Measurements from ENCODE around the gene RBM22.

RBM22 gene

DNA sequence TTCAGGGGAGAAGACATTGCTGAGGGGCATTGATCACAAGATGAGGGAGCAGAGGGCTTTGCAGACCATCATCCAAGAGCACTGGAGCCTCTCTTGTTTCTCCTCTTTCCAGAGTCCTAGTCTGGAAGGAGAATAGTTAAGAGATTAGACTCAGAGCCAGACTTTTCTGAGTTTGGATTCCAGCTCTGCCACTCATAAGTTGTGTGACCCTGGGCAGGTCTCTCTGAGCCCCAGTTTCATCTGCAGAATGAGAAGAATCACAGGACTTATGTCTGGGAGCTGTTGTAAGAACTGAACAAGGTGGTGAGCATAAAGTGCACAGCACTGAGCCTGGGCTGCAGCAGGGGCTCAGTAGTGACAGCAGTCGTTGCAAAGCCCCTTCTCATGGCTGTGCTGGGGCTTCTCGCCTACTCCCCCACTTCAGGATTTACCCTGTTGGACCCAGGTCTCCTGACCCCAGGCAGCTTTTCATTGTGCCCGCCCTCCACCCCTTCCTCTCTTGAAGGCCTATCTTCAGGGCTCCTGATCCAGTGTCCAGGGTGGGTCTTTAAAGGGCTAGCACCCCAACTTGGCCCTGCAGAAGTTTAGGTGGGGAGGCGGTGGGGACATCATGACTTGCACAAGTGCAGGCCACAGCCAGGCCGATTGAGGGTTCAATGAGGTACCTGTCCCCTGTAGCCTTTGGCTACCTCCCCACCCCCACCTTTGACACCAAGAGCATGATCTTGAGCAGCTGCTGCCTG is 58.9 kb downstream of the RBM22 start:
- DNase-seq (ENCODE audit: low read depth): no peak
- TF ChIP-seq, protein P1, sequence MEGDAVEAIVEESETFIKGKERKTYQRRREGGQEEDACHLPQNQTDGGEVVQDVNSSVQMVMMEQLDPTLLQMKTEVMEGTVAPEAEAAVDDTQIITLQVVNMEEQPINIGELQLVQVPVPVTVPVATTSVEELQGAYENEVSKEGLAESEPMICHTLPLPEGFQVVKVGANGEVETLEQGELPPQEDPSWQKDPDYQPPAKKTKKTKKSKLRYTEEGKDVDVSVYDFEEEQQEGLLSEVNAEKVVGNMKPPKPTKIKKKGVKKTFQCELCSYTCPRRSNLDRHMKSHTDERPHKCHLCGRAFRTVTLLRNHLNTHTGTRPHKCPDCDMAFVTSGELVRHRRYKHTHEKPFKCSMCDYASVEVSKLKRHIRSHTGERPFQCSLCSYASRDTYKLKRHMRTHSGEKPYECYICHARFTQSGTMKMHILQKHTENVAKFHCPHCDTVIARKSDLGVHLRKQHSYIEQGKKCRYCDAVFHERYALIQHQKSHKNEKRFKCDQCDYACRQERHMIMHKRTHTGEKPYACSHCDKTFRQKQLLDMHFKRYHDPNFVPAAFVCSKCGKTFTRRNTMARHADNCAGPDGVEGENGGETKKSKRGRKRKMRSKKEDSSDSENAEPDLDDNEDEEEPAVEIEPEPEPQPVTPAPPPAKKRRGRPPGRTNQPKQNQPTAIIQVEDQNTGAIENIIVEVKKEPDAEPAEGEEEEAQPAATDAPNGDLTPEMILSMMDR (IDR thresholded peaks at IDR 0.05; ENCODE audit: control insufficient read depth, extremely low read depth, insufficient read depth): no peak
- H3K4me3 ChIP-seq (ENCODE audit: low read depth, low read length): no peak overlapping the region

DNA sequence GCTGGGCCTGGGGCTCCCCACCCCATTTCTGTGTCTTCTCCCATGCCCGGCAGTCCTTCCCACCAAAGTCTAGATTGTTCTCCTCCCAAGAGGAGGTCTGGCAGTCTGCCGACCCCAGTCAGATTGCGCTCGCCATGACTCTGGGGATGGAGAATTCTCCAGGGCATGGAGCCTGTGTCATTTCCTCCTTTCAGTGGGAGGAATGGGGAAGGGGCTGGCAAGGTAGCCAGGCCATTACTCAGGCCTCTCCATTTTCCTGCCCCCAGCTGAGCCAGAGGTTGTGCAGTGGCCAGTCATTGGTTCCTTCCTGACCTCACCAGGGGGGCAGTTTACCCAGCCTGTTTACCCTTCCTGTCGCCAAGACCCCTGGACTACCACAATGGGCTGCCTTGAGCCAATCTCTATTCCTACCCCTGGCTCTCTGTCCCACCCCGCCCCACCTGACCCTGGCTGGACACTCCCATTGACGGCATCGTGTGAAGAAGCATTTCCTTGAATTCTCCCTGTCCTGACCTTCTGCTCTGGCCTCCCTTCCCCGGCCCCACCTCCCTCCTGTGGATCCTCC is 59.8 kb downstream of the RBM22 start:
- H3K4me3 ChIP-seq (ENCODE audit: low read depth, low read length): no peak overlapping the region
- TF ChIP-seq, protein P1 (IDR thresholded peaks at IDR 0.05; ENCODE audit: control insufficient read depth, extremely low read depth, insufficient read depth): no peak
- DNase-seq (ENCODE audit: low read depth): no peak

Measured in LNCaP clone FGC (cell line).